ENCODE measurements around the gene MICU1.
"Not testable (repeated sequence)": the region's sequence is repeated elsewhere in the genome, so short reads cannot be mapped to it uniquely, and the experiment has no call there.

The MICU1 gene

GRCh38 chr10:72625608-72626443 lies at the start of gene MICU1:
Gene MICU1, minus strand, starts transcription at chr10:72626079. Its CDS starts 59,286 bp downstream, at chr10:72566793.
- H3K4me3 Mint-ChIP-seq, result peak within 1 kb of the TSS; percentile 98

DNA sequence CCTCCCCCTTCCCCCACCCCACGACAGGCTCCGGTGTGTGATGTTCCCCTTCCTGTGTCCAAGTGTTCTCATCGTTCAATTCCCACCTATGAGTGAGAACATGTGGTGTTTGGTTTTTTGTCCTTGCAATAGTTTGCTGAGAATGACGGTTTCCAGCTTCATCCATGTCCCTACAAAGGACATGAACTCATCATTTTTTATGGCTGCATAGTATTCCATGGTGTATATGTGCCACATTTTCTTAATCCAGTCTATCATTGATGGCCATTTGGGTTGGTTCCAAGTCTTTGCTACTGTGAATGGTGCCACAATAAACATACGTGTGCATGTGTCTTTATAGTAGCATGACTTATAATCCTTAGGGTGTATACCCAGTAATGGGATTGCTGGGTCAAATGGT lies 48.3 kb upstream of the MICU1 start:
- H3K4me1 Mint-ChIP-seq, H3K36me3 Mint-ChIP-seq, H3K27me3 Mint-ChIP-seq, CTCF ChIA-PET, H3K27ac Mint-ChIP-seq, DNase-seq, H3K9me3 Mint-ChIP-seq, H3K4me3 Mint-ChIP-seq: not testable (repeated sequence)

More at GRCh38 chr10:72625608-72626443, at the start of gene MICU1:
- peaks cover 25% of the 10 kb centered on the region for H3K4me1 Mint-ChIP-seq
- peak; percentile 97 for DNase-seq
- H3K36me3 Mint-ChIP-seq, result peaks cover 2% of the 10 kb centered on the region
- CTCF ChIA-PET, result no interaction called here
- no peaks in the 10 kb centered on the region for H3K9me3 Mint-ChIP-seq
- H3K27me3 Mint-ChIP-seq, result peaks cover 4% of the 10 kb centered on the region
- H3K27ac Mint-ChIP-seq, result peak within 1 kb of the TSS; percentile 89

DNA sequence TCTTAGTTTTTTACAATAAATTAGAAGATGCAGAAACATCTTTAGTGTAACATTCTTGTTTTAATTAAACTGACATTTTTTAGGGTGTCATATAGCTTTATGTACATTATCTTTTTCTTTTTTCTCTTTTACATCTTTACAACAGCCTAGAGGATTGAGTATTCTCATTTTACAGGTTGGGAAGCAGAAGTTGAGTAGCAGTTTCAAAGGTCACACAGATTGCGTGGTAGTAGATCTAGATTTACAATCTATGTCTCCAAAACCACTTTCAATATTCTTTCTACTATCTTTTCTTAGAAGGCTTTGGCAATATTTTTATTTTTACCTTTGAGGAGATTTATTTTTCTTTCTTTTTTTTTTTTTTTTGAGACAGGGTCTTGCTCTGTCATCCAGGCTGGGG lies 47.4 kb upstream of the MICU1 start:
- Mint-ChIP-seq H3K27me3 (peaks cover 2% of the 10 kb centered on the region), H3K36me3 (no peaks in the 10 kb centered on the region)

DNA sequence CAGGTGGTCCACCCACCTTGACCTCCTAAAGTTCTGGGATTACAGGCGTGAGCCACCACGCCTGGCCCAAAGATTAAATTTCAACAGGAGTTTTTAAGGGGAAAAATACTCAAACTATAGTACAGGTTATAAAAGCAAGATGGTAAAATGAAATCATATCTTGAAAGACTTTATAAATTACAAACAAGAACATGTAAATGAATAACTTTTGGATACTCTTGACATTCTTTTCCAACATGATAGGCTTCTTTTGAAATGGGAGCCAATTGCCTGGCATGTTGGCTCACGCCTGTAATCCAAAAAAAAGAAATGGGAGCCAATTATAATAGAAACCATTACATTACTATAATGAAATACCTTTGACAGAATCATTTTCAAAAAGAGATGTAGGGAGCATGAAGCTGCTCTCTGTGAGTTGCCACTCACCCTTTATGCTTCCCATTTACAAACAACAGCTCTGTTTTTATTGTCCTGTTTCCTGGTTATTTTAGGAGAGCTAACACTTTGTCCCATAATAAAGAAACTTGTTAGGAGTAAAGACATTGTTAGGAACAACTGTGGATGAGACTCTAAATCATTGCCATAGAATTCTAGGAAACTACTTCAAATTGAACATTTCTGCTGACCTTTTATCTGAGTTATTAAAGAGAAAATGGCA lies 41.5 kb upstream of the MICU1 start:
- Mint-ChIP-seq H3K4me1 (no peaks in the 10 kb centered on the region), H3K36me3 (no peaks in the 10 kb centered on the region), H3K27ac (no peak overlapping the region), H3K9me3 (no peaks in the 10 kb centered on the region), H3K27me3 (peaks cover 14% of the 10 kb centered on the region), H3K4me3 (no peak overlapping the region)
- DNase-seq, result no peak
- CTCF ChIA-PET, result interaction anchor here (1.0 kb wide), 1 partner anchor 8 kb away, joined by 3 read pairs; no protein-coding TSS in a partner anchor

More for the DNA sequence above, 47.4 kb upstream of the MICU1 start:
- H3K4me3 Mint-ChIP-seq, result no peak overlapping the region
- CTCF ChIA-PET, result no interaction called here
- no peak for DNase-seq
- peaks cover 7% of the 10 kb centered on the region for H3K4me1 Mint-ChIP-seq
- no peak overlapping the region for H3K27ac Mint-ChIP-seq
- H3K9me3 Mint-ChIP-seq, result no peaks in the 10 kb centered on the region

DNA sequence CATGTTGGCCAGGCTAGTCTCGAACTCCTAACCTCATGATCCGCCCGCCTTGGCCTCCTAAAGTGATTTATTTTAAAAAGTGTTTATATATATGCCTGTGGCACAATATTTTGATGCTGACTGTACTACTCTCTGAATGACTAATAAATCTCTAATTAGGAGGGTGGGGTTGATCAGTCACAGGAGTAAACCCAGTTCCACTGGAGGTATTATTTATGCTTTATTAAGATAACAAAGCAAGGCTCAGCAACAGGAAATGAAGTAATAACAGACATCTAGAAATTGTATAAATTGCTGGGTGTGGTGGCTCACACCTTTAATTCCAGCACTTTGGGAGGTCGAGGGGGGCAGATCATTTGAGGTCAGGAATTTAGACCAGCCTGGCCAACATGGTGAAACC lies 40.0 kb upstream of the MICU1 start:
- CTCF ChIA-PET, result no interaction called here
- no peak for DNase-seq

DNA sequence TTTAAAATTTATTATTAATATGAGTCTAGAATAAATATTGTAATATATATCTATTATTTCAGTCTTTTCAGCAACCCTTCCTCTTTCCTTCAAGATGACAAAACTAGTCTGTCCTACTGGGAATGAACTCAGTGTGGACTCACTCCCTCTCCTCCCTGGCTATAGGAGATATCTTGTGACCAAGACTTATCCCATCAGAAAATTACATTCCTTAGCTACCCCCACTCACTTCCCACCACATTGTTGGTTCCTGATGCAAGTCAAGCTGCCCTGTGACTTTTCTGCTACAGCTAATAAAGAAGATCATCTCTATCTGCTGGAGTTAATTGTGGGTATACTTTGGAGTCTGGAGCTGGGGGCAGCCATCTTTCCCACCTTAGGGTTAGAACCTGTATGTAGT lies 38.1 kb upstream of the MICU1 start:
- CTCF ChIA-PET, result interaction anchor here (0.6 kb wide), 1 partner anchor 272 kb away, joined by 3 read pairs; no protein-coding TSS in a partner anchor
- no peak for DNase-seq

More for the DNA sequence above, 40.0 kb upstream of the MICU1 start:
- Mint-ChIP-seq H3K9me3 (no peaks in the 10 kb centered on the region), H3K36me3 (no peaks in the 10 kb centered on the region), H3K4me3 (no peak overlapping the region), H3K4me1 (no peaks in the 10 kb centered on the region), H3K27ac (no peak overlapping the region), H3K27me3 (peaks cover 14% of the 10 kb centered on the region)

GRCh38 chr10:72661431-72661830 lies 35.6 kb upstream of the MICU1 start:
- no peaks in the 10 kb centered on the region for H3K4me1 Mint-ChIP-seq
- no peak overlapping the region for H3K27ac Mint-ChIP-seq
- H3K9me3 Mint-ChIP-seq, result no peaks in the 10 kb centered on the region
- no peak for DNase-seq
- H3K4me3 Mint-ChIP-seq, result no peak overlapping the region
- CTCF ChIA-PET, result no interaction called here
- no peaks in the 10 kb centered on the region for H3K27me3 Mint-ChIP-seq
- H3K36me3 Mint-ChIP-seq, result no peaks in the 10 kb centered on the region

More for the DNA sequence above, 38.1 kb upstream of the MICU1 start:
- no peaks in the 10 kb centered on the region for H3K4me1 Mint-ChIP-seq
- H3K4me3 Mint-ChIP-seq, result no peak overlapping the region
- no peaks in the 10 kb centered on the region for H3K36me3 Mint-ChIP-seq
- peaks cover 14% of the 10 kb centered on the region for H3K27me3 Mint-ChIP-seq
- H3K9me3 Mint-ChIP-seq, result no peaks in the 10 kb centered on the region
- H3K27ac Mint-ChIP-seq, result no peak overlapping the region

DNA sequence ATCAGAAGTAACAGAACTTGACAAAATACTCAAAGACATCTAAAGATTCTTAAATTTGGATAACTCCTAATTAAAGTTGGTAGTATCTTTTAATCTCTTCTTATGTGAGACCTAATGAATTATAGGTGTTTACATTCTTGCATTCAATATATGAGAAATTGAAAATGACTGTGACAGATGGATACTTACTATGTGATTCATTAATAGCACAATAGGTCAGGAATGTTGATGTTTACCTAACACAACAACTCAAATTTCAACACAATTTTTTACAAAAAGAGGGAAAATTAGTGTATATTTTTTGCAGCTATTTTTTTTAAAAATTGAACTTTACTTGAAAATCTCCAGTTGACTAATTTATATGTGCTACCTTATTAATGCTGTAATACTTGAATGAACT lies 34.3 kb upstream of the MICU1 start:
- CTCF ChIA-PET, result no interaction called here

GRCh38 chr10:72659694-72660093 lies 33.8 kb upstream of the MICU1 start:
- H3K27me3 Mint-ChIP-seq, result no peaks in the 10 kb centered on the region
- no peaks in the 10 kb centered on the region for H3K36me3 Mint-ChIP-seq
- H3K4me3 Mint-ChIP-seq, result no peak overlapping the region
- CTCF ChIA-PET, result interaction anchor here (1.0 kb wide), 2 partner anchors 8 to 27 kb away, joined by 3 read pairs; no protein-coding TSS in a partner anchor
- no peaks in the 10 kb centered on the region for H3K9me3 Mint-ChIP-seq
- no peaks in the 10 kb centered on the region for H3K4me1 Mint-ChIP-seq
- DNase-seq, result no peak
- no peak overlapping the region for H3K27ac Mint-ChIP-seq

More for the DNA sequence above, 34.3 kb upstream of the MICU1 start:
- H3K4me1 Mint-ChIP-seq, result no peaks in the 10 kb centered on the region
- no peak for DNase-seq
- no peaks in the 10 kb centered on the region for H3K27me3 Mint-ChIP-seq
- H3K9me3 Mint-ChIP-seq, result no peaks in the 10 kb centered on the region
- H3K27ac Mint-ChIP-seq, result no peak overlapping the region
- H3K36me3 Mint-ChIP-seq, result no peaks in the 10 kb centered on the region
- H3K4me3 Mint-ChIP-seq, result no peak overlapping the region

DNA sequence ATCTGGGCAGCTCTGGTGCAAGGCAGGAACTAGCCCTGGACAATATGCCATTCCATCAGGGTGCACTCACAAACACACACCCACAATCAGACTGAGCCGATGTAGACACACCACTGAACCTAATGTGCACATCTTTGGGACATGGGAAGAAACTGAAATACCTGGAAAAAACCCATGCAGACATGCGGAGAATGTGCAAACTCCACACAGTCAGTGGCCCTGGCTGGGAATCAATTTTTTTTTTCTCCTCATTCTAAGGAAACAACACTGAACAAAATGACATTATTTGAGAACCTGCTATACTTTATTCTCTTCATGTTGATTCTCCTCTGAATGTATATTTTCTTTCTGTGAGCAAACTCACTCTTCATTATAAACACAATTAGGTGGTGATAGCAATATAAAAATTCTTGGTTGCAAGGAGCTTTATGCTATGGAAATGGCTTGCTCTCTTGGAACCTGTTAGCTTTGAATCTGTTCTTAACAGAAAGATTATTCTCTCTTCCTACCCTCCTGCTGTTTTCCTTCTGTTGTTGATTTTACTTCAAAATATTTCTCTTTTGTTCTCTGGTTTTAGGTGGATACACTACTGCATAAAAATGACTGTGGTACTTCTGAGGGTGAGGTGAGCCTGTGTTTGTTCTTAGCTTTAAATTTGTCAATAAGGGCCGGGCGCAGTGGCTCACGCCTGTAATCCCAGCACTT lies 33.0 kb upstream of the MICU1 start:
- no peaks in the 10 kb centered on the region for H3K36me3 Mint-ChIP-seq
- no peak overlapping the region for H3K27ac Mint-ChIP-seq
- no peak overlapping the region for H3K4me3 Mint-ChIP-seq
- H3K4me1 Mint-ChIP-seq, result no peaks in the 10 kb centered on the region
- no peak for DNase-seq
- no peaks in the 10 kb centered on the region for H3K9me3 Mint-ChIP-seq
- no peaks in the 10 kb centered on the region for H3K27me3 Mint-ChIP-seq
- CTCF ChIA-PET, result interaction anchor here (1.0 kb wide), 2 partner anchors 9 to 26 kb away, joined by 3 read pairs; no protein-coding TSS in a partner anchor

- CTCF ChIA-PET, result no interaction called here
- Mint-ChIP-seq H3K36me3 (no peaks in the 10 kb centered on the region), H3K27ac (no peak overlapping the region), H3K4me1 (no peaks in the 10 kb centered on the region), H3K27me3 (no peaks in the 10 kb centered on the region), H3K4me3 (no peak overlapping the region), H3K9me3 (no peaks in the 10 kb centered on the region)
- DNase-seq, result no peak
Measured at GRCh38 chr10:72654720-72655119, 28.8 kb upstream of the MICU1 start.

DNA sequence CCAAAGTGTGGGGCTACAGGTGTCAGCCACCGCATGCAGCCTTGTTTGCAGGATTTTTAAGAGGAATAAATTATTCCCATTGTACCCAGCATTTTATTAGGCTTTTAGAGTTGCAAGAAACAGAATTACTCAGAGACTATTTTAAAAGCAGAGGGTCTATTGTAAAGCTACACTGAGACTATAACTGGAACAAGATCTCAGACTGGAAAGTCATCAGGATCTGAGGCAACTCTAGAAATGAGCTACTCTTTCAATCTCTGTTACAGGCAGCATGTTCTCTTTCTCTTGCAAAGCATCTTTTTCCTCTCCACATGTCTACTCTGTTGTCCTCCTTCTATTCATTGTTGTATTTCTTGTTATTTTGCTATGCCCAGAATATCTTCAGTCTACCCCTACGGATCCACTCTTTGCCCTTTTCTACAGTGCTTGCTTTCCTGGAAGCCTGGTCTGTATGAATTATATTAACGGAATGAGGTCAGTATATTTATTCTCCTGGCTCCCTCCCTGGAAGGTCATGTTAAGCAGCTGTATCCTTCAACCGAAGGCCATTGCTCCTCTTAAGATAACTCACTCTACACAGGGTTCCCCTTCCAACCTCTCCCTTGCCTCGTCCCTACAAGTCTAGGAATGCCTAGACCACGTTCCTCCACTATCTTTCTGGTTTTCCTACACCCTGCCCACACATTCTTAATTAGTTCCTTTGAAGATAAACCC lies 27.7 kb upstream of the MICU1 start:
- H3K4me3 Mint-ChIP-seq, result no peak overlapping the region
- H3K4me1 Mint-ChIP-seq, result no peaks in the 10 kb centered on the region
- H3K27ac Mint-ChIP-seq, result no peak overlapping the region
- no peak for DNase-seq
- CTCF ChIA-PET, result interaction anchor here (0.6 to 0.8 kb wide), 2 partner anchors 29 to 38 kb away, joined by 3 read pairs; partner anchors contain the start of gene MCU
- H3K36me3 Mint-ChIP-seq, result no peaks in the 10 kb centered on the region
- H3K27me3 Mint-ChIP-seq, result peaks cover 3% of the 10 kb centered on the region
- H3K9me3 Mint-ChIP-seq, result no peaks in the 10 kb centered on the region

- no peak for DNase-seq
- CTCF ChIA-PET, result no interaction called here
- Mint-ChIP-seq H3K4me3 (no peak overlapping the region), H3K36me3 (no peaks in the 10 kb centered on the region), H3K9me3 (no peaks in the 10 kb centered on the region), H3K4me1 (no peaks in the 10 kb centered on the region), H3K27ac (no peak overlapping the region), H3K27me3 (peaks cover 15% of the 10 kb centered on the region)
Measured at GRCh38 chr10:72649291-72649690, 23.4 kb upstream of the MICU1 start.

DNA sequence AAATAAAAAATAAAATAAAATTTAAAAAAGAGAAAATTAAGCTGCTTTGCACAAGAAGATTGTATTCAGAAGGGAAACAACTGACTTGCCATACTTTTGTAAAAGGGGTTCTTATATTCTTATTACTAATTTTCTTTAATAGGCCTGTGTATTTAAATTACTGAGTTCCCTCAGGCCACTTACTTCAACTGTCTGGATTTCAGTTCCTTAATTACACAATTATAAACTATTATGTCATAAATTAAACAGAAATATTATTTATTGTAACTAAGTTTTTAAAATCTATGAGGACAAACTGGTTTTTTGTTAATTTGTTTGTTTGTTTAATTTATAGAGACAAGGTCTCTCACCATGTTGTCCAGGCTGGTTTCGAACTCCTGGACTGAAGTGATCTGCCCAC lies 22.4 kb upstream of the MICU1 start:
- CTCF ChIA-PET, result no interaction called here

More for the DNA sequence above, 22.4 kb upstream of the MICU1 start:
- no peak for DNase-seq
- H3K36me3 Mint-ChIP-seq, result no peaks in the 10 kb centered on the region
- no peak overlapping the region for H3K4me3 Mint-ChIP-seq
- H3K27ac Mint-ChIP-seq, result no peak overlapping the region
- peaks cover 15% of the 10 kb centered on the region for H3K27me3 Mint-ChIP-seq
- H3K4me1 Mint-ChIP-seq, result no peaks in the 10 kb centered on the region
- no peaks in the 10 kb centered on the region for H3K9me3 Mint-ChIP-seq

Data from activated naive CD4-positive, alpha-beta T cell treated with anti-CD3 and anti-CD28 coated beads, Interleukin-2, amount 10 ng/mL, durations not matched to agents 7 days and 5 days (primary cell).